Fibroblast of lung (primary cell): ENCODE results near the gene CLEC18B.
"Not testable (repeated sequence)": the region's sequence is repeated elsewhere in the genome, so short reads cannot be mapped to it uniquely, and the experiment has no call there.

ENCODE experiments used
- EZH2 ChIP-seq: IDR thresholded peaks from 2 replicates; pipeline ENCODE4 v1.5.1; 2012; ENCODE audit warnings: low read length, control low read depth, mild to moderate bottlenecking; ENCODE audit errors: missing control alignments
- TF ChIP-seq, protein P1 (sequence below), 2 donors: IDR thresholded peaks in 1 of 2; conservative IDR thresholded peaks in 1 of 2; 1 replicate in 1 of 2; 2 replicates in 1 of 2; pipeline ENCODE4 v1.5.1; 2011 to 2012; ENCODE audit warnings: low read length in 2 of 2, control low read depth in 1 of 2, inconsistent platforms in 1 of 2, low read depth in 1 of 2, mild to moderate bottlenecking in 1 of 2

DNA sequence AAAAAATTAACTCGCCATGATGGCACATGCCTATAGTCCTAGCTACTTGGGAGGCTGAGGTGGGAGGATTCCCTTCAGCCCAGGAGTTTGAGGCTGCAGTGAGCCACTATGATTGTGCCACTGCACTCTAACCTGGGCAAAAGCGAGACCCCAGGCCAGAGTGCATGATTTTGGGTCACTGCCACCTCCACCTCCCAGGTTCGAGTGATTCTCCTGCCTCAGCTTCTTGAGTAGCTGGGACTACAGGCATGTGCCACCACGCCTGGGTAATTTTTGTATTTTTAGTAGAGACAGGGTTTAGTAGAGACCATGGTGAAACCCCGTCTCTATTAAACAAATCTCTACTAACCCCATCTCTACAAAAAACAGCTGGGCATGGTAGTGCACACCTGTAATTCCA, 26.7 kb downstream of the CLEC18B start:
- TF ChIP-seq EZH2, result not testable (repeated sequence)
- TF ChIP-seq, protein P1, sequence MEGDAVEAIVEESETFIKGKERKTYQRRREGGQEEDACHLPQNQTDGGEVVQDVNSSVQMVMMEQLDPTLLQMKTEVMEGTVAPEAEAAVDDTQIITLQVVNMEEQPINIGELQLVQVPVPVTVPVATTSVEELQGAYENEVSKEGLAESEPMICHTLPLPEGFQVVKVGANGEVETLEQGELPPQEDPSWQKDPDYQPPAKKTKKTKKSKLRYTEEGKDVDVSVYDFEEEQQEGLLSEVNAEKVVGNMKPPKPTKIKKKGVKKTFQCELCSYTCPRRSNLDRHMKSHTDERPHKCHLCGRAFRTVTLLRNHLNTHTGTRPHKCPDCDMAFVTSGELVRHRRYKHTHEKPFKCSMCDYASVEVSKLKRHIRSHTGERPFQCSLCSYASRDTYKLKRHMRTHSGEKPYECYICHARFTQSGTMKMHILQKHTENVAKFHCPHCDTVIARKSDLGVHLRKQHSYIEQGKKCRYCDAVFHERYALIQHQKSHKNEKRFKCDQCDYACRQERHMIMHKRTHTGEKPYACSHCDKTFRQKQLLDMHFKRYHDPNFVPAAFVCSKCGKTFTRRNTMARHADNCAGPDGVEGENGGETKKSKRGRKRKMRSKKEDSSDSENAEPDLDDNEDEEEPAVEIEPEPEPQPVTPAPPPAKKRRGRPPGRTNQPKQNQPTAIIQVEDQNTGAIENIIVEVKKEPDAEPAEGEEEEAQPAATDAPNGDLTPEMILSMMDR (conservative IDR thresholded peaks at IDR 0.05 in 1 of 2, IDR thresholded peaks at IDR 0.05 in 1 of 2; ENCODE audit: low read depth in 1 of 2, low read length in 2 of 2), result not testable (repeated sequence)
